Measurements from ENCODE around the gene GAS7.

The GAS7 gene

DNA sequence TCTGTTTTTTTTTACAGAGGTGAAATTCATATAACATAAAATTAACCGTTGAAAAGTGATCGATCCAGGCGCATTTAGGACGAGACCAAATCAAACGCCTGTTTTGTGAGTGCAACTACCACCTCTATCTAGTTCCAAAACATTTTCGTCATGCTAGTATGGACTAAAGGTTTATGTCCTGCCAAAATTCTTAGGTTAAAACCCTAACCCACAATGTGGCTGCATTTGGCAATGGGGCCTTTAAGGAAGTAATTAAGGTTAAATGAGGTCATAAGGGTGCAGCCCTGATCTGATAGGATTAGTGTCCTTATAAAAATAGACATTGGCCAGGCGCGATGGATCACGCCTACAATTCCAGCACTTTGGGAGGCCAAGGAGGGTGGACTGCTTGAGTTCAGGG is 260.5 kb downstream of the GAS7 start:
- Histone ChIP-seq H4K8ac (ENCODE audit: low read depth, low read length) (no peak overlapping the region), H2BK5ac (ENCODE audit: low read depth, low read length, poor library complexity) (no peak overlapping the region), H3K79me2 (ENCODE audit: control insufficient read depth, insufficient read depth, low read length, poor library complexity) (no peaks in the 10 kb centered on the region), H3K36me3 (ENCODE audit: control insufficient read depth in 1 of 2, insufficient read depth in 2 of 2, low read length in 2 of 2) (peaks cover 26 to 28% of the 10 kb centered on the region in 2 experiments), H3K27ac (ENCODE audit: low read depth, low read length) (no peak overlapping the region), H2AFZ (ENCODE audit: insufficient read depth, low read length, poor library complexity) (no peak overlapping the region), H2BK120ac (ENCODE audit: insufficient read depth, low read length, poor library complexity) (no peak overlapping the region), H4K91ac (ENCODE audit: low read depth, low read length) (no peak overlapping the region), H3K4ac (ENCODE audit: low read depth, low read length) (no peak overlapping the region), H4K12ac (ENCODE audit: low read depth, low read length) (no peak overlapping the region), H3K4me2 (ENCODE audit: low read length) (no peak overlapping the region), H3K9ac (ENCODE audit: low read length) (no peak overlapping the region), H3K9me3 (ENCODE audit: insufficient read depth, low read depth, low read length) (no peaks in the 10 kb centered on the region), H3K4me3 (ENCODE audit: low read depth, low read length) (no peak overlapping the region), H3K79me1 (ENCODE audit: low read length) (no peaks in the 10 kb centered on the region), H3K23ac (ENCODE audit: low read length) (no peak overlapping the region), H2AK5ac (ENCODE audit: low read length) (no peak overlapping the region), H3K18ac (ENCODE audit: low read length) (no peak overlapping the region), H2BK12ac (ENCODE audit: low read length) (no peak overlapping the region), H3K14ac (ENCODE audit: low read length) (no peak overlapping the region), H3K27me3 (ENCODE audit: insufficient read depth, low read length) (no peaks in the 10 kb centered on the region), H3K4me1 (ENCODE audit: control insufficient read depth in 1 of 2, insufficient read depth in 2 of 2, low read length in 2 of 2) (peaks cover 0 to 2% of the 10 kb centered on the region in 2 experiments)
- no peak for DNase-seq
- no CpG with 5 or more reads among the region's 9 CpGs for WGBS (ENCODE audit: extremely low coverage, insufficient coverage, insufficient read length)

DNA sequence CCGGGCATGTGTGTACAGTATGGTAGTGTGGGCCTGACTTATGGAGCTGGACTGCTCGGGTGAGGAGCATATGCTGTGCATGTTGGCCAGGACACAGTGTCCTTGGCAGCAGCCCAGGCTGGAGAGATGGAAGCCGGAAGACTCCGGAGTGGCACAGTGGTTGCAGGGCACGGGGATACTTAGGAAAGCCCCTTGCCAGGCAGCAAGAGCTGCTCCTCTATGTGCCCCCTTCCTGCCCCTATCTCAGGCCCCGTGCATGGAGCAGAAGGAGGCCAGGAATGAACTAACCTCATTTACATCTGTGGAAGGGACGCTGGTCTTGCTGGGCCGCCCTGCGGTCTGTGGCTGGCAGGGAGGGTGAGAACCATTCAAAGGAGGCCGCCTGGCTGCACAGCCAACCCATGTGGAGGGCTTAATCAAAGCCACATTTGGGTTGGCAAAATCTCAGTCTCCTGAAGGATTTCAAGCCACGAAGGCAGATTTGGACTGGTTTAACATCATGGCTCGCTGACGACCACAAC is 261.1 kb downstream of the GAS7 start:
- no peak overlapping the region for H2BK120ac ChIP-seq (ENCODE audit: insufficient read depth, low read length, poor library complexity)
- no peak overlapping the region for H4K12ac ChIP-seq (ENCODE audit: low read depth, low read length)
- H3K79me2 ChIP-seq (ENCODE audit: control insufficient read depth, insufficient read depth, low read length, poor library complexity) = no peaks in the 10 kb centered on the region
- no peak overlapping the region for H3K4me2 ChIP-seq (ENCODE audit: low read length)
- no peak overlapping the region for H3K14ac ChIP-seq (ENCODE audit: low read length)
- H3K27ac ChIP-seq (ENCODE audit: low read depth, low read length) = no peak overlapping the region
- H3K4me3 ChIP-seq (ENCODE audit: low read depth, low read length) = no peak overlapping the region
- no peak overlapping the region for H4K8ac ChIP-seq (ENCODE audit: low read depth, low read length)
- no peak overlapping the region for H3K4ac ChIP-seq (ENCODE audit: low read depth, low read length)
- H2AFZ ChIP-seq (ENCODE audit: insufficient read depth, low read length, poor library complexity) = no peak overlapping the region
- H2AK5ac ChIP-seq (ENCODE audit: low read length) = no peak overlapping the region
- no peak overlapping the region for H3K18ac ChIP-seq (ENCODE audit: low read length)
- H2BK5ac ChIP-seq (ENCODE audit: low read depth, low read length, poor library complexity) = no peak overlapping the region
- H3K36me3 ChIP-seq (ENCODE audit: control insufficient read depth in 1 of 2, insufficient read depth in 2 of 2, low read length in 2 of 2) = peaks cover 22 to 23% of the 10 kb centered on the region in 2 experiments
- H4K91ac ChIP-seq (ENCODE audit: low read depth, low read length) = no peak overlapping the region
- H2BK12ac ChIP-seq (ENCODE audit: low read length) = no peak overlapping the region
- no CpG with 5 or more reads among the region's 13 CpGs for WGBS (ENCODE audit: extremely low coverage, insufficient coverage, insufficient read length)
- H3K27me3 ChIP-seq (ENCODE audit: insufficient read depth, low read length) = no peaks in the 10 kb centered on the region
- H3K79me1 ChIP-seq (ENCODE audit: low read length) = no peaks in the 10 kb centered on the region
- no peaks in the 10 kb centered on the region for H3K9me3 ChIP-seq (ENCODE audit: insufficient read depth, low read depth, low read length)
- DNase-seq = no peak
- H3K4me1 ChIP-seq (ENCODE audit: control insufficient read depth in 1 of 2, insufficient read depth in 2 of 2, low read length in 2 of 2) = peaks cover 0 to 2% of the 10 kb centered on the region in 2 experiments
- H3K9ac ChIP-seq (ENCODE audit: low read length) = no peak overlapping the region
- H3K23ac ChIP-seq (ENCODE audit: low read length) = no peak overlapping the region

DNA sequence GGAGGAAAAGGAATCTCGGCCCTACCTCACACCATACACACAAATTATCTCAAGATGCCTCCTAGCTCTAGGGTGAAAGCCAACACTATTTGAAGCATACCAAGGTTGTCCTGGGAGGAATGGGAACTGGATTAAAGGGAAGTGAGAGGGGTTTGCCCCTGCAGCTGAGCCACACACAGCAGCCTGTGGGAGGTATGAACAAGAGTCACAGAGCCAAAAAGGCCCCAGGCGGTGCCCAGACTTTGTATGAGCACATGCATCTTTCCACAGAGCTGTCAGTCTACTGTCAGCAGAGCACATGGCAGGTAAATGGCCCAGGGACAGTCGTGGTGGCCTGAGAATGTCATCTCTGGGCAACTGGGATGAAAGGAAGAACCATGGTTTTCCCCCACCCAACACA is 262.3 kb downstream of the GAS7 start:
- H3K79me1 ChIP-seq (ENCODE audit: low read length) = no peaks in the 10 kb centered on the region
- no peak overlapping the region for H3K4ac ChIP-seq (ENCODE audit: low read depth, low read length)
- no peak overlapping the region for H3K4me3 ChIP-seq (ENCODE audit: low read depth, low read length)
- H2BK120ac ChIP-seq (ENCODE audit: insufficient read depth, low read length, poor library complexity) = no peak overlapping the region
- no peak overlapping the region for H4K8ac ChIP-seq (ENCODE audit: low read depth, low read length)
- H3K27ac ChIP-seq (ENCODE audit: low read depth, low read length) = no peak overlapping the region
- no peak overlapping the region for H3K18ac ChIP-seq (ENCODE audit: low read length)
- no peak overlapping the region for H2BK12ac ChIP-seq (ENCODE audit: low read length)
- no peak overlapping the region for H4K12ac ChIP-seq (ENCODE audit: low read depth, low read length)
- H2AFZ ChIP-seq (ENCODE audit: insufficient read depth, low read length, poor library complexity) = no peak overlapping the region
- WGBS (ENCODE audit: extremely low coverage, insufficient coverage, insufficient read length) = no CpG with 5 or more reads among the region's 3 CpGs
- H3K79me2 ChIP-seq (ENCODE audit: control insufficient read depth, insufficient read depth, low read length, poor library complexity) = no peaks in the 10 kb centered on the region
- DNase-seq = no peak
- H3K36me3 ChIP-seq (ENCODE audit: control insufficient read depth in 1 of 2, insufficient read depth in 2 of 2, low read length in 2 of 2) = peaks cover 19 to 21% of the 10 kb centered on the region in 2 experiments
- no peak overlapping the region for H2BK5ac ChIP-seq (ENCODE audit: low read depth, low read length, poor library complexity)
- peaks cover 0 to 2% of the 10 kb centered on the region in 2 experiments for H3K4me1 ChIP-seq (ENCODE audit: control insufficient read depth in 1 of 2, insufficient read depth in 2 of 2, low read length in 2 of 2)
- H3K27me3 ChIP-seq (ENCODE audit: insufficient read depth, low read length) = no peaks in the 10 kb centered on the region
- no peaks in the 10 kb centered on the region for H3K9me3 ChIP-seq (ENCODE audit: insufficient read depth, low read depth, low read length)
- H4K91ac ChIP-seq (ENCODE audit: low read depth, low read length) = no peak overlapping the region
- H3K23ac ChIP-seq (ENCODE audit: low read length) = no peak overlapping the region
- no peak overlapping the region for H3K9ac ChIP-seq (ENCODE audit: low read length)
- H2AK5ac ChIP-seq (ENCODE audit: low read length) = no peak overlapping the region
- no peak overlapping the region for H3K4me2 ChIP-seq (ENCODE audit: low read length)
- no peak overlapping the region for H3K14ac ChIP-seq (ENCODE audit: low read length)

DNA sequence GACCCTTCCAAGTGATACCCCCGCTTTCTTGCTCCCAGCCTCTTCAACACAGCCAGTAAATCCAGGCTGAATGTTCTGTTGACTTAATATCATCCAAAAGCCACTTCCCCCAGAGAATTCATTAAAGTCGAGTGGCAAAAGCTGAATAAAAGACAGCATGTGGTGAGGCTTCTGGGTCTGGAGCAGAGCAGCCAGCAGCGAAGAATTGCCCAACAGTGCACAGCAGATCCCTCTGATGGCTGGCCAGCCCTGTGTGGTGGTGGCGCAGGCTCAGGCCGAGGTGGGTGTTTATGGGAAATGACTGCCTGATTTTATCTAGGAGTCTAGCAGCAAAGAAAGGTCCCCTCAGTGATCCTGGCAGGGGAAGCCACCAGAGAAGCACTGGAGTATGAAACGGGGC is 263.0 kb downstream of the GAS7 start:
- H2BK12ac ChIP-seq (ENCODE audit: low read length) = no peak overlapping the region
- H3K18ac ChIP-seq (ENCODE audit: low read length) = no peak overlapping the region
- H4K8ac ChIP-seq (ENCODE audit: low read depth, low read length) = no peak overlapping the region
- DNase-seq = peak; percentile 17 to 22
- no peak overlapping the region for H2AFZ ChIP-seq (ENCODE audit: insufficient read depth, low read length, poor library complexity)
- no peak overlapping the region for H2AK5ac ChIP-seq (ENCODE audit: low read length)
- peaks cover 0 to 2% of the 10 kb centered on the region in 2 experiments for H3K4me1 ChIP-seq (ENCODE audit: control insufficient read depth in 1 of 2, insufficient read depth in 2 of 2, low read length in 2 of 2)
- H2BK5ac ChIP-seq (ENCODE audit: low read depth, low read length, poor library complexity) = no peak overlapping the region
- H3K9me3 ChIP-seq (ENCODE audit: insufficient read depth, low read depth, low read length) = no peaks in the 10 kb centered on the region
- no peaks in the 10 kb centered on the region for H3K79me2 ChIP-seq (ENCODE audit: control insufficient read depth, insufficient read depth, low read length, poor library complexity)
- WGBS (ENCODE audit: extremely low coverage, insufficient coverage, insufficient read length) = no CpG with 5 or more reads among the region's 6 CpGs
- no peak overlapping the region for H3K27ac ChIP-seq (ENCODE audit: low read depth, low read length)
- H4K91ac ChIP-seq (ENCODE audit: low read depth, low read length) = no peak overlapping the region
- H3K14ac ChIP-seq (ENCODE audit: low read length) = no peak overlapping the region
- no peak overlapping the region for H3K4me3 ChIP-seq (ENCODE audit: low read depth, low read length)
- H3K23ac ChIP-seq (ENCODE audit: low read length) = no peak overlapping the region
- H3K79me1 ChIP-seq (ENCODE audit: low read length) = no peaks in the 10 kb centered on the region
- H2BK120ac ChIP-seq (ENCODE audit: insufficient read depth, low read length, poor library complexity) = no peak overlapping the region
- no peak overlapping the region for H3K9ac ChIP-seq (ENCODE audit: low read length)
- H4K12ac ChIP-seq (ENCODE audit: low read depth, low read length) = no peak overlapping the region
- H3K27me3 ChIP-seq (ENCODE audit: insufficient read depth, low read length) = no peaks in the 10 kb centered on the region
- no peak overlapping the region for H3K4me2 ChIP-seq (ENCODE audit: low read length)
- peaks cover 16 to 21% of the 10 kb centered on the region in 2 experiments for H3K36me3 ChIP-seq (ENCODE audit: control insufficient read depth in 1 of 2, insufficient read depth in 2 of 2, low read length in 2 of 2)
- H3K4ac ChIP-seq (ENCODE audit: low read depth, low read length) = no peak overlapping the region

Measured in trophoblast cell (in vitro differentiated cells and primary cell).